H1 (cell line): ENCODE measurements around the gene SNX32. TPM values are rescaled to one million over a fixed set of nuclear protein-coding genes. Genes with fewer than 3 reads are reported as not detected.

Source experiments
- CTCF ChIA-PET: fragments of 300-600 bp; sonication (Branson Sonifier 250); formaldehyde crosslinking; loops from one replicate; lab custom pipeline; 2021; ENCODE audit not compliant: partially characterized antibody; lab: Charles Lee
- POLR2A ChIA-PET: fragments of 300-600 bp; sonication (Branson Sonifier 250); formaldehyde crosslinking; loops from one replicate; lab custom pipeline; 2021; ENCODE audit warnings: inconsistent platforms; ENCODE audit not compliant: partially characterized antibody; lab: Charles Lee
- DNase-seq, 2 experiments: peaks; one replicate each; pipeline versions ENCODE4 v3.0.0 to v3.0.0-alpha.2; 2010 to 2022; ENCODE audit warnings: low spot score in 2 of 2, low read depth in 1 of 2, mixed read lengths in 1 of 2
- FAIRE-seq: peaks from 2 replicates; lab custom pipeline; 2011; peaks lifted over from hg19 to GRCh38; lab: Jason Lieb, UNC
- H2AFZ ChIP-seq: 2 replicates; pipeline ENCODE4 v1.8.1; 2012; ENCODE audit warnings: low read length, inconsistent platforms
- H2AK5ac ChIP-seq: 2 replicates; pipeline ENCODE4 v1.6.1; 2013; ENCODE audit warnings: low read depth, low read length
- H2BK120ac ChIP-seq: replicated peaks from 2 replicates; pipeline ENCODE3; 2013; ENCODE audit warnings: low read depth, low read length, inconsistent platforms
- H2BK12ac ChIP-seq: 2 replicates; pipeline ENCODE4 v1.6.1; 2013; ENCODE audit warnings: low read depth, low read length
- H2BK15ac ChIP-seq: 2 replicates; pipeline ENCODE4 v1.6.1; 2013; ENCODE audit warnings: low read length
- H2BK20ac ChIP-seq: 2 replicates; pipeline ENCODE4 v1.6.1; 2013; ENCODE audit warnings: low read length
- H2BK5ac ChIP-seq: 2 replicates; pipeline ENCODE4 v1.6.1; 2013; ENCODE audit warnings: low read depth, low read length
- H3K14ac ChIP-seq: 2 replicates; pipeline ENCODE4 v1.6.1; 2013; ENCODE audit warnings: inconsistent platforms; ENCODE audit not compliant: insufficient read length
- H3K18ac ChIP-seq: 2 replicates; pipeline ENCODE4 v1.6.1; 2013; ENCODE audit warnings: low read length; ENCODE audit errors: extremely low read depth
- H3K23ac ChIP-seq: 2 replicates; pipeline ENCODE4 v1.6.1; 2013; ENCODE audit warnings: inconsistent platforms; ENCODE audit not compliant: insufficient read length
- H3K23me2 ChIP-seq: 2 replicates; pipeline ENCODE4 v1.6.1; 2013; ENCODE audit warnings: low read depth, low read length
- H3K27ac ChIP-seq: 2 replicates; pipeline ENCODE4 v1.6.1; 2011; ENCODE audit warnings: low read depth, low read length, inconsistent platforms
- H3K27me3 ChIP-seq, 4 experiments: replicated peaks in 1 of 4; 1 replicate in 1 of 4; 2 replicates in 3 of 4; pipeline versions ENCODE4 v1.6.1 to v1.8.1; 2011 to 2013; ENCODE audit warnings: low read length in 3 of 4, mild to moderate bottlenecking in 3 of 4, inconsistent platforms in 2 of 4, mixed read lengths in 2 of 4, moderate library complexity in 1 of 4; ENCODE audit not compliant: control insufficient read depth in 3 of 4, insufficient read depth in 3 of 4; ENCODE audit errors: extremely low read depth in 1 of 4
- H3K36me3 ChIP-seq, 4 experiments: 2 replicates each; pipeline versions ENCODE4 v1.6.1 to v1.8.1; 2011 to 2013; ENCODE audit warnings: mild to moderate bottlenecking in 4 of 4, low read length in 3 of 4, moderate library complexity in 2 of 4, control low read depth in 1 of 4, inconsistent platforms in 1 of 4; ENCODE audit not compliant: insufficient read depth in 4 of 4, control insufficient read depth in 2 of 4
- H3K4ac ChIP-seq: replicated peaks from 2 replicates; pipeline ENCODE3; 2013; ENCODE audit warnings: low read length, low read depth, mixed read lengths, inconsistent platforms; ENCODE audit not compliant: insufficient read length
- H3K4me1 ChIP-seq, 4 experiments: replicated peaks in 1 of 4; 1 replicate in 1 of 4; 2 replicates in 3 of 4; pipeline versions ENCODE4 v1.6.1 to v1.8.1; 2011 to 2013; ENCODE audit warnings: low read length in 3 of 4, inconsistent platforms in 2 of 4, mixed read lengths in 1 of 4; ENCODE audit not compliant: insufficient read depth in 4 of 4, control insufficient read depth in 3 of 4
- H3K4me2 ChIP-seq, 2 experiments: 2 replicates each; pipeline versions ENCODE4 v1.6.1 to v1.8.1; 2011 to 2013; ENCODE audit warnings: low read depth in 2 of 2, low read length in 2 of 2, control low read depth in 1 of 2, inconsistent platforms in 1 of 2, mild to moderate bottlenecking in 1 of 2; ENCODE audit not compliant: insufficient read depth in 1 of 2
- H3K4me3 ChIP-seq, 4 experiments: fragments of 200-600, 300-600 bp in 1 of 4; sonication (generic), shearing (Covaris generic), sonication (Bioruptor Twin) in 1 of 4; 2 replicates each; pipeline versions ENCODE4 v1.5.1 to v1.8.1; 2011 to 2016; ENCODE audit warnings: low read length in 4 of 4, low read depth in 3 of 4, control low read depth in 2 of 4, inconsistent platforms in 2 of 4, mild to moderate bottlenecking in 2 of 4, mixed read lengths in 1 of 4, moderate library complexity in 1 of 4; ENCODE audit not compliant: insufficient read depth in 2 of 4; ENCODE audit errors: extremely low read depth in 1 of 4
- H3K56ac ChIP-seq: replicated peaks from 2 replicates; pipeline ENCODE3; 2013; ENCODE audit warnings: low read depth, mild to moderate bottlenecking, mixed read lengths, low read length, inconsistent platforms; ENCODE audit not compliant: insufficient read length
- H3K79me1 ChIP-seq: 2 replicates; pipeline ENCODE4 v1.6.1; 2013; ENCODE audit warnings: low read depth, low read length, control low read depth
- H3K79me2 ChIP-seq, 2 experiments: 2 replicates each; pipeline versions ENCODE4 v1.6.1 to v1.8.1; 2012 to 2013; ENCODE audit warnings: low read length in 2 of 2, mild to moderate bottlenecking in 2 of 2, inconsistent platforms in 1 of 2; ENCODE audit not compliant: insufficient read depth in 2 of 2, control insufficient read depth in 1 of 2
- H3K9ac ChIP-seq, 4 experiments: replicated peaks in 1 of 4; 1 replicate in 1 of 4; 2 replicates in 3 of 4; pipeline versions ENCODE4 v1.6.1 to v1.8.1; 2011 to 2013; ENCODE audit warnings: low read depth in 3 of 4, low read length in 3 of 4, control low read depth in 2 of 4, mild to moderate bottlenecking in 2 of 4, moderate library complexity in 2 of 4, inconsistent platforms in 1 of 4; ENCODE audit errors: extremely low read depth in 1 of 4
- H3K9me3 ChIP-seq, 2 experiments: 2 replicates each; pipeline versions ENCODE4 v1.6.1 to v1.8.1; 2012 to 2013; ENCODE audit warnings: mild to moderate bottlenecking in 2 of 2, moderate library complexity in 2 of 2, control low read depth in 1 of 2, inconsistent platforms in 1 of 2, low read depth in 1 of 2, low read length in 1 of 2, mixed read lengths in 1 of 2; ENCODE audit not compliant: insufficient read depth in 2 of 2
- H4K20me1 ChIP-seq, 2 experiments: replicated peaks in 1 of 2; 2 replicates each; pipeline versions ENCODE3 to v1.8.1; 2011 to 2013; ENCODE audit warnings: inconsistent platforms in 2 of 2, low read length in 2 of 2, mild to moderate bottlenecking in 1 of 2; ENCODE audit not compliant: insufficient read depth in 2 of 2, control insufficient read depth in 1 of 2
- H4K5ac ChIP-seq: 2 replicates; pipeline ENCODE4 v1.6.1; 2013; ENCODE audit warnings: low read length, low read depth, mixed read lengths, inconsistent platforms; ENCODE audit not compliant: insufficient read length
- H4K8ac ChIP-seq: 2 replicates; pipeline ENCODE4 v1.8.0; 2013; ENCODE audit warnings: mild to moderate bottlenecking, moderate library complexity, low read length, inconsistent platforms; ENCODE audit not compliant: insufficient read depth; ENCODE audit errors: extremely low read depth
- H4K91ac ChIP-seq: replicated peaks from 2 replicates; pipeline ENCODE3; 2013; ENCODE audit warnings: low read length, mixed read lengths, inconsistent platforms; ENCODE audit not compliant: insufficient read length
- ASH2L ChIP-seq: fragments of 200-600, 300-600 bp; sonication (generic); IDR thresholded peaks from one replicate; pipeline ENCODE4 v1.7.1; 2017; ENCODE audit warnings: low read length
- BCL11A ChIP-seq, 2 experiments: IDR thresholded peaks; one replicate each; pipeline ENCODE4 v1.6.1; 2011; ENCODE audit warnings: low read depth in 2 of 2, low read length in 2 of 2, mild to moderate bottlenecking in 2 of 2
- GABPA ChIP-seq: IDR thresholded peaks from 2 replicates; pipeline ENCODE4 v1.6.1; 2011; ENCODE audit warnings: mild to moderate bottlenecking, low read length, moderate library complexity, borderline replicate concordance; ENCODE audit not compliant: insufficient read depth
- GTF2F1 ChIP-seq: IDR thresholded peaks from 2 replicates; pipeline ENCODE4 v1.6.1; 2012; ENCODE audit warnings: low read depth, low read length, improper control_type of control experiment, borderline replicate concordance
- MAX ChIP-seq: IDR thresholded peaks from 2 replicates; pipeline ENCODE4 v1.6.1; 2012; ENCODE audit warnings: inconsistent platforms
- POLR2AphosphoS5 ChIP-seq: IDR thresholded peaks from 2 replicates; pipeline ENCODE4 v1.6.1; 2011; ENCODE audit warnings: low read depth, low read length
- RNF2 ChIP-seq: fragments of 200-900, 300-1000 bp; sonication (generic); IDR thresholded peaks from 2 replicates; pipeline ENCODE4 v1.7.1; 2016; ENCODE audit warnings: borderline replicate concordance, low read depth, mild to moderate bottlenecking, antibody characterized with exemption, low read length; ENCODE audit not compliant: poor library complexity, severe bottlenecking; ENCODE audit errors: missing control alignments
- SP1 ChIP-seq: IDR thresholded peaks from 2 replicates; pipeline ENCODE4 v1.6.1; 2011; ENCODE audit warnings: low read depth, low read length
- TBP ChIP-seq: IDR thresholded peaks from 2 replicates; pipeline ENCODE4 v1.6.1; 2011; ENCODE audit warnings: low read depth, low read length, improper control_type of control experiment
- YY1 ChIP-seq: IDR thresholded peaks from 2 replicates; pipeline ENCODE4 v1.6.1; 2011; ENCODE audit warnings: low read depth, mild to moderate bottlenecking, low read length
- WGBS, 2 experiments: shearing (Covaris generic) in 1 of 2; methylation state at CpG; one replicate each; pipeline versions ENCODE4 v1.1.6 to v1.1.7; 2013 to 2015; ENCODE audit warnings: low lambda C conversion rate in 2 of 2, mixed read lengths in 2 of 2, inconsistent platforms in 1 of 2, low coverage in 1 of 2, missing lambda C conversion rate in 1 of 2; ENCODE audit not compliant: insufficient replicate concordance in 2 of 2, insufficient coverage in 1 of 2, insufficient read length in 1 of 2; ENCODE audit errors: extremely low coverage in 1 of 2, missing lambda C conversion rate in 1 of 2; 5-methylcytosine and 5-hydroxymethylcytosine counted together
- polyA plus RNA-seq, 7 experiments: library from polyadenylated mRNA; depleted of rRNA in 3 of 7; stranded (reverse) in 5 of 7; unstranded in 2 of 7; fragments of >200 nt in 5 of 7; fragments of 200-250 nt in 2 of 7; gene quantifications; 1 replicate in 5 of 7; 2 replicates in 1 of 7; 4 replicates in 1 of 7; pipeline versions ENCODE4 v1.2.1 to v1.2.3, GENCODE V29; 2011 to 2013; ENCODE audit warnings: missing spikeins in 2 of 7, mixed read lengths in 2 of 7
- total RNA-seq: library from RNA; stranded (reverse); fragmentation: NEBNext Ultra II Directional; extraction: Animal tissue kit (Norgen Biotek cat#: 25700); gene quantifications from 2 replicates; pipeline ENCODE4 v1.2.1, GENCODE V29; 2021

Gene SNX32
- total and polyA plus RNA-seq, 2 of the 8 experiments (the other 6 are each of a cell fraction or from before 2014, with no cell fraction given), result 0.76 to 2.2 TPM

GRCh38 chr11:65887723-65888162, 54.0 kb downstream of the SNX32 start:
- no peak overlapping the region for H3K4ac ChIP-seq
- no peak overlapping the region for H2BK15ac ChIP-seq
- peak overlapping the region; percentile 73 to 84 (median 79) for H3K4me3 ChIP-seq
- no peak overlapping the region for H3K23ac ChIP-seq
- peak overlapping the region; percentile 79 for H3K18ac ChIP-seq
- peak overlapping the region; percentile 34 for H4K91ac ChIP-seq
- 5% methylated on average over 23 of the region's 23 CpGs; no CpG with 5 or more reads in 1 of the 2 experiments for WGBS, 2 experiments
- DNase-seq (no peak), FAIRE-seq (no peak)
- CTCF ChIA-PET, result interaction anchor here (0.7 to 19.6 kb wide), 46 partner anchors 10 to 380 kb away, joined by 3 to 283 read pairs (median 6); partner anchors contain the start of genes AP5B1, CFL1, CTSW and EFEMP2
- no peak overlapping the region for H2BK20ac ChIP-seq
- H3K4me2 ChIP-seq, result peak overlapping the region; percentile 94 to 97
- peaks cover 0 to 24% (median 11%) of the 10 kb centered on the region in 4 experiments; a peak in 5 of 7 replicates for H3K4me1 ChIP-seq
- H2AFZ ChIP-seq, result peak overlapping the region; percentile 29; the same call in 1 of the 2 replicates
- POLR2A ChIA-PET, result interaction anchor here (0.7 to 39.7 kb wide), 14 partner anchors 13 to 343 kb away, joined by 3 to 1071 read pairs (median 3); partner anchors contain the start of genes CFL1, EFEMP2, KAT5 and MUS81
- no peak overlapping the region for H2BK120ac ChIP-seq
- peaks cover 0 to 14% (median 8%) of the 10 kb centered on the region in 4 experiments; a peak in 6 of 7 replicates for H3K27me3 ChIP-seq
- H3K79me2 ChIP-seq, result peaks cover 0 to 4% of the 10 kb centered on the region in 2 experiments; a peak in 1 of 4 replicates
- H2BK12ac ChIP-seq, result no peak overlapping the region; the same call in 1 of the 2 replicates
- H4K8ac ChIP-seq, result peak overlapping the region; percentile 90; the same call in 1 of the 2 replicates
- H3K23me2 ChIP-seq, result peaks cover 25% of the 10 kb centered on the region
- H4K5ac ChIP-seq, result no peak overlapping the region
- peak overlapping the region; percentile 59 for H3K56ac ChIP-seq
- no peaks in the 10 kb centered on the region for H3K9me3 ChIP-seq
- H2AK5ac ChIP-seq, result no peak overlapping the region
- H3K27ac ChIP-seq, result peak overlapping the region; percentile 75; the same call in 1 of the 2 replicates
- H4K20me1 ChIP-seq, result peaks cover 7 to 9% of the 10 kb centered on the region in 2 experiments
- H2BK5ac ChIP-seq, result peak overlapping the region; percentile 87
- H3K14ac ChIP-seq, result no peak overlapping the region
- H3K36me3 ChIP-seq, result peaks cover 8 to 21% (median 18%) of the 10 kb centered on the region in 4 experiments; a peak in 7 of 8 replicates
- H3K9ac ChIP-seq, result peak overlapping the region in 3 of 4 experiments; percentile 58 to 71 (median 69); a peak in 5 of 7 replicates
- H3K79me1 ChIP-seq, result no peaks in the 10 kb centered on the region
- no peak for TF ChIP-seq TBP
- peak; percentile 62; the same call in 1 of the 2 replicates for TF ChIP-seq MAX
- 0 out of 2 replicates have a peak, but pooled peaks have one; percentile 7 for TF ChIP-seq POLR2AphosphoS5
- no peak for TF ChIP-seq GTF2F1
- no peak for TF ChIP-seq SP1
- TF ChIP-seq BCL11A (IDR thresholded peaks at IDR 0.05; ENCODE audit: low read depth in 2 of 2, low read length in 2 of 2), result no peak
- TF ChIP-seq YY1, result no peak
- no peak for TF ChIP-seq GABPA
- TF ChIP-seq RNF2, result no peak
- no peak for TF ChIP-seq ASH2L
